Activated T-helper 9 cell treated with anti-CD3 and anti-CD28 coated beads, Interleukin-2, amount 50 U/mL, for 16 hours (primary cell): ENCODE data around the gene WDR48.

ENCODE experiments used
- DNase-seq: peaks from one replicate; pipeline ENCODE4 v3.0.0-alpha.2; 2020; ENCODE audit warnings: low read depth

Gene WDR48

GRCh38 chr3:39102504-39103323, 50.9 kb downstream of the WDR48 start:
- DNase-seq: no peak

- DNase-seq: no peak
These were observed 51.5 kb downstream of the WDR48 start for GRCh38 chr3:39103324-39103693.

GRCh38 chr3:39103791-39104552, 52.2 kb downstream of the WDR48 start:
- DNase-seq: no peak

GRCh38 chr3:39104961-39105686, 53.3 kb downstream of the WDR48 start:
- no peak for DNase-seq

- no peak for DNase-seq
These were observed 53.9 kb downstream of the WDR48 start for GRCh38 chr3:39105687-39106063.

- no peak for DNase-seq
These were observed 54.5 kb downstream of the WDR48 start for GRCh38 chr3:39106281-39106811.

DNA sequence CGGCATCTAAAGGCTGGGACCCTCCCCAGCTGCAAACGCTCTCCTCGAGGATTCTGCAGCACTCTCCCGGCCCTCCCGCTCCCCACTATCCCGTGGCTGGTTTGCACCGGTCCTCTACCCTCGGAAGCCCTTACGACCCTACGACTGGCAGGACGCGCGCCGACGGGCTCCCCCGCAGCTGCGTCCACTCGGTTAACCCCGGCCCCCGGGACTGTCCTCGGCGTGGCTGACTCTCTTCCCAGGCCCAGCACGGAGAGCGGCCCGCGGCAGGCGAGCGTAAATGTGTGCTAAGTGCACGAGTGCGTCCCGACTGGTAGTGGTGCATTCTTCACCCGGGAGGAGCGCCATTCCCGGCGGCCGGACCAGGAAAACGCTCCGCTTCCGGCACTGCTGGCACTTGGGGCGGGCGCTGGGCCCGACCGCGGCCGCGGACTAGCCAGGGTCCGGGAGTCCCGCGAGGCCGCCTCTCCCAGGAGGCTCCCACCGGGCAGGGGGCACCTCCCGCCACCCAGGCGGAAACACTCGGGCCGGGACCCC, 55.1 kb downstream of the WDR48 start:
- DNase-seq: no peak

- peak; percentile 60 for DNase-seq
These were observed 55.8 kb downstream of the WDR48 start, which contains the start of the genes GORASP1 and TTC21A for GRCh38 chr3:39107388-39108199. TSS of gene GORASP1 (minus strand) at chr3:39107627. CDS start at chr3:39107541, 86 bp downstream. TSS of gene TTC21A (plus strand) at chr3:39107680. CDS start at chr3:39107838, 158 bp downstream.

GRCh38 chr3:39108200-39108710, 56.4 kb downstream of the WDR48 start:
- no peak for DNase-seq

- no peak for DNase-seq
These were observed 57.3 kb downstream of the WDR48 start for GRCh38 chr3:39109086-39109485.

DNA sequence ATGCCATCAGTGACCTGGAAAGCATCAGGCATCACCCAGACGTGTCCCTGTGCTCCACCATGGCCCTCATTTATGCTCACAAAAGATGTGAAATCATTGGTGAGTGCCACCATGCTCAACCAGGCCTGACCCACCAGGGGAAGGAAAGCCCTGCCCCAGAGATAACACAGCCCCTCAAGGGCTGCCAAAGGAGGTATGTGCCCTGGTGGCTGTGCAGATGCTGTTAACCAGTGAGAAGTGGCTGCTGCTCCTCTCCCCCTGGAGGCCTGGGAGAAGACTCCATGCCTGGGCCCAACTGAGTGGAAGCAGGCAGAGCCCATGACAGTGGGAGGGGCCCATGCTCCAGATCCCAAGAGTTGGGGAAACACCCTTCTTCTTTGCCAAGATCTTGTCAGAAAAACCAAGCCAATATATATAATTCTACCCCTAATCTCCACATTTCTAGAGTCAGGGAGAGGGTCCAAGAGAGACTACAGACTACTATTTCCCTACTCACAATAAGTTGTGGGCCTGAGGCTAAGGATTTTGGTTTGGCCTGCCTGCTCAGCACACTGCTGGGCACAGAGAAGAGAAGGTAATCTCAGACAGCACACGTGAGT, 58.3 kb downstream of the WDR48 start:
- DNase-seq: no peak

- no peak for DNase-seq
These were observed 60.3 kb downstream of the WDR48 start for GRCh38 chr3:39112113-39112512.

DNA sequence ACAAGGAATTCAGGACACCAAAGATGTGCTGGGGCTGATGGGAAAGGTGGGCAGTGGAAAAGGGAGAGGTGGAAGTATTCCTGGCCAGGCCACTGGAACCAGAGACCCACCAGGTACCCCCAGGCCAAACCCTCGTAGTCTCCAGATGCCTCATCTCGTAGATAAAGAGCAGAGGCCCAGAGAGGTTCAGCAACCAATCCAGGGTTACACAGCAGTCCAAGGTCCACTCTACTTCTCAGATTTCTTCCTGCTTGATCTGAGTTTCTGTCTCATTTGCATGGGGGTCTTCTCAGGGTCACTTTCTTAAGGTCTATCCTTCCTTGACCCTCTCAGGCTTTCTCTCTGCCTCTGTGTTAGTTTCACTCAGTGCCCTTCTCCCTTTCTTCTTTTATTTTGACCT, 60.7 kb downstream of the WDR48 start:
- no peak for DNase-seq

GRCh38 chr3:39113291-39113690, 61.5 kb downstream of the WDR48 start:
- DNase-seq: no peak

GRCh38 chr3:39114456-39114855, 62.6 kb downstream of the WDR48 start:
- no peak for DNase-seq

DNA sequence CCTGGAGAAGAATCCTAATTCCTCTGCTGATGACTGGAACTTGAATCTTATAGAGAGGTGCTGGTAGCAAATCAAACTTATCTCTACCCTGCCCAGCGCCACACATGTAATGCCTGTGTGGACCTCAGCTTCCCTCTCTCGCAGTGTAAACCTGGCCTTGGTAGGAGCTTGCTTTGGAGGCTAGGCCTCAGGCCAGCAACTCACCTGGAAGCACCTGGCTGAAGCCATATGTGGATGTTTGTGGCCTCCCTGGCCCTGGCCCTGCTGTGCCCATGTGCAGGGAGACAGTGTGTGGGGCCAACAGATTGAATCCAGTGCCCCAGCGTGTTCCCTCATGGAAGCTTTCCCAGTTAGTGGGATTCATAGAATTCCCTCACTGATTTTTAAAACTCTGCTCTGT, 64.1 kb downstream of the WDR48 start:
- no peak for DNase-seq

DNA sequence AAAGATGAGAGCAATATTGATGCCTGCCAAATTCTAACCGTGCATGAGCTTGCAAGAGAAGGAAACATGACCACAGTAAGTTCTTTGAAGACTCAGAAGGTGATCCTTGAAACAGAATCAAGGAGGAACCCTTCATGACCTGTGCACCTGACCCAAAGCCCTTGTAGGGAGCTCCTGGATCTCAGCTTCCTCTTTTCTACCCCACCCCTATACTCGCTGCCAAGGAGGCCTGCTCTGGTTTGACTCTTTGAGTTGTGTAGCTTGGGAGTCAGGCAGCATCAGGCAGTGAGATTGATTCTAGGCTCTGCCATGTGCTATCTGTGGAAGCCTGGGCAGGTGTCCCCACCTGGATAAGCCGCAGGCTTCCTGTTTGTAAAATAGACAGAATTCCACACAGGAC, 66.3 kb downstream of the WDR48 start:
- no peak for DNase-seq

- no peak for DNase-seq
These were observed 67.3 kb downstream of the WDR48 start for GRCh38 chr3:39118931-39119660.

DNA sequence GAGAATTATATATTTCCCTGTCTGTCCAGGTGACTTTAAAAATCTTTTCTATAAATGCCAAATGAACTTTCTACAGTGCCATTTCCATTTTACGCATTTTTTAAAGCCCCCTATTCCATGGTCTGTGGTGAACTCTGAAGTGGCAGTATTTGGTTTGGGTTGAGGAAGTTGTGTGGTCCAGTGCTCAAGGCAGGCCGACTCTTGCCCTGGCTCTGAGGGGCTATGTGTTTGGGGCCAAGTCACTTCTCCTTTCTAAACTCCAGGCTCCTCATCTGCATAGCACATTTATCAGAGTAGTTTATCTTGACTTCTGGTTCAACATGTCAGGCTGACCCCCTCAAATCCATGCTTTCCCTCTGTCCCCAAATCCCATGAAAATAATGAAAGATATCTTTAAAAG, 69.8 kb downstream of the WDR48 start:
- no peak for DNase-seq

DNA sequence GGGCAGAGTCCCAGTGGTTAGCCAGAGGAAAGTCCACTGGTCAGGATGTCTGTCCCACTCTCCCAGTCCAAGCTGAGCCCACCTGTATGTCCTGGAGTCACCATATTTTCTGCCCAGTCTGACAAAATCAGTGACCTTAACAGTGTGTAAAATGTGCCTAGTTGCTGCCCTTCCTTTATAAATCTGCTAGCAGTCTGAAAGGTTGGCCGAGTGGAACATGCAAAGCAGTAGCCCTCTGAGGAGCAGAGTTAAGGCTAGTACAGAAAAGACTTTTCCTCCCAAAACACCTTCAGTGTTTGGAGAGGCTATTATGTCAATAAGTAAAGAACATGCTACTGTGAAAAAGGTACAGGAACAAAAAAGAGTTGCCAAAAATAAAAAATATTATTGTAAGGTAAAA, 71.0 kb downstream of the WDR48 start:
- DNase-seq: no peak
